IMR-90 (cell line): ENCODE results near the gene PPP1R1C. TPM values are rescaled to one million over a fixed set of nuclear protein-coding genes. Genes with fewer than 3 reads are reported as not detected.
A peak's percentile ranks its signal among the peaks of the same experiment; 100 is the strongest.

Experiments used
- ATAC-seq: fragments of 200-7000 bp; cut with Tn5 transposase; 2 replicates; pipeline ENCODE4 v1.9.1; 2020; ENCODE audit warnings: low read depth, mild to moderate bottlenecking, moderate library complexity
- BruUV-seq: library from RNA; stranded (reverse); fragments of 400-500 nt; replicated peaks from 2 replicates; lab custom pipeline; 2021; lab: Mats Ljungman, UMichigan
- CTCF ChIA-PET: fragments of 300-600 bp; formaldehyde crosslinking; extraction: SDS; loops from one replicate; lab custom pipeline; 2021; ENCODE audit warnings: antibody characterized with exemption; lab: Yijun Ruan, JAX
- POLR2A ChIA-PET: fragments of 300-600 bp; sonication (Branson Sonifier 250); formaldehyde crosslinking; loops from one replicate; lab custom pipeline; 2022; ENCODE audit warnings: antibody characterized with exemption; ENCODE audit not compliant: unreplicated experiment; lab: Charles Lee
- DNase-seq: peaks from one replicate; pipeline ENCODE4 v3.0.0; 2013
- H2AFZ ChIP-seq: replicated peaks from 2 replicates; pipeline ENCODE3; 2013; ENCODE audit warnings: low read length, mild to moderate bottlenecking; ENCODE audit not compliant: poor library complexity
- H2AK5ac ChIP-seq: 2 replicates; pipeline ENCODE4 v1.6.1; 2013; ENCODE audit warnings: low read depth, low read length, inconsistent platforms
- H2AK9ac ChIP-seq: replicated peaks from 2 replicates; pipeline ENCODE3; 2013; ENCODE audit warnings: mild to moderate bottlenecking, low read depth, low read length, moderate library complexity; ENCODE audit not compliant: poor library complexity
- H2BK120ac ChIP-seq: 2 replicates; pipeline ENCODE4 v1.6.1; 2013; ENCODE audit warnings: low read depth, low read length, inconsistent platforms
- H2BK15ac ChIP-seq: 3 replicates; pipeline ENCODE4 v1.6.1; 2013; ENCODE audit warnings: low read depth, low read length, inconsistent platforms
- H2BK20ac ChIP-seq: 2 replicates; pipeline ENCODE4 v1.6.1; 2013; ENCODE audit warnings: low read depth, mild to moderate bottlenecking, inconsistent platforms, low read length, moderate library complexity
- H2BK5ac ChIP-seq: 2 replicates; pipeline ENCODE4 v1.6.1; 2013; ENCODE audit warnings: mild to moderate bottlenecking, low read depth, low read length, inconsistent platforms; ENCODE audit not compliant: poor library complexity, severe bottlenecking
- H3K14ac ChIP-seq: replicated peaks from 2 replicates; pipeline ENCODE4 v1.6.1; 2013; ENCODE audit warnings: low read depth, low read length, inconsistent platforms
- H3K18ac ChIP-seq: 2 replicates; pipeline ENCODE4 v1.6.1; 2013; ENCODE audit warnings: low read depth, low read length, control low read depth
- H3K23ac ChIP-seq: 2 replicates; pipeline ENCODE4 v1.6.1; 2013; ENCODE audit warnings: low read depth, low read length, inconsistent platforms
- H3K27ac ChIP-seq: 2 replicates; pipeline ENCODE4 v1.5.1; 2013; ENCODE audit warnings: mild to moderate bottlenecking, control low read depth, low read length; ENCODE audit not compliant: insufficient read depth
- H3K27me3 ChIP-seq: 2 replicates; pipeline ENCODE4 v1.6.1; 2013; ENCODE audit warnings: low read length; ENCODE audit not compliant: control insufficient read depth, insufficient read depth
- H3K36me3 ChIP-seq: 2 replicates; pipeline ENCODE4 v1.6.1; 2013; ENCODE audit warnings: low read length, mixed read lengths; ENCODE audit not compliant: control insufficient read depth, insufficient read depth
- H3K4ac ChIP-seq: 2 replicates; pipeline ENCODE4 v1.6.1; 2013; ENCODE audit warnings: low read depth, low read length, inconsistent platforms
- H3K4me1 ChIP-seq: 2 replicates; pipeline ENCODE4 v1.6.1; 2013; ENCODE audit warnings: low read length, mixed read lengths; ENCODE audit not compliant: control insufficient read depth, insufficient read depth
- H3K4me2 ChIP-seq: 2 replicates; pipeline ENCODE4 v1.6.1; 2013; ENCODE audit warnings: low read depth, mild to moderate bottlenecking, control low read depth, low read length, moderate library complexity
- H3K4me3 ChIP-seq: 2 replicates; pipeline ENCODE4 v1.5.1; 2013; ENCODE audit warnings: low read depth, mild to moderate bottlenecking, control low read depth, low read length, moderate library complexity; ENCODE audit not compliant: insufficient read depth
- H3K56ac ChIP-seq: 2 replicates; pipeline ENCODE4 v1.6.1; 2013; ENCODE audit warnings: low read length, inconsistent platforms; ENCODE audit not compliant: insufficient read depth; ENCODE audit errors: extremely low read depth
- H3K79me1 ChIP-seq, 2 experiments: 2 replicates each; pipeline ENCODE4 v1.6.1; 2013; ENCODE audit warnings: low read length in 2 of 2, inconsistent platforms in 1 of 2, low read depth in 1 of 2
- H3K9ac ChIP-seq: 2 replicates; pipeline ENCODE4 v1.6.1; 2013; ENCODE audit warnings: low read depth, low read length, control low read depth
- H3K9me1 ChIP-seq: 2 replicates; pipeline ENCODE4 v1.6.1; 2013; ENCODE audit warnings: low read length, inconsistent platforms; ENCODE audit not compliant: insufficient read depth
- H3K9me3 ChIP-seq: 2 replicates; pipeline ENCODE4 v1.6.1; 2013; ENCODE audit warnings: low read length; ENCODE audit not compliant: control insufficient read depth, insufficient read depth
- H4K20me1 ChIP-seq: 2 replicates; pipeline ENCODE4 v1.6.1; 2013; ENCODE audit warnings: low read length, inconsistent platforms; ENCODE audit not compliant: insufficient read depth
- H4K5ac ChIP-seq: 2 replicates; pipeline ENCODE4 v1.6.1; 2013; ENCODE audit warnings: mild to moderate bottlenecking, low read depth, low read length, control low read depth
- H4K8ac ChIP-seq, 2 experiments: 2 replicates each; pipeline ENCODE4 v1.6.1; 2013; ENCODE audit warnings: low read depth in 2 of 2, low read length in 2 of 2, control low read depth in 1 of 2, inconsistent platforms in 1 of 2
- H4K91ac ChIP-seq: 2 replicates; pipeline ENCODE4 v1.6.1; 2013; ENCODE audit warnings: low read depth, low read length, inconsistent platforms; ENCODE audit not compliant: insufficient read depth
- FOS ChIP-seq: fragments of 150-350 bp; IDR thresholded peaks from 2 replicates; pipeline ENCODE4 v1.6.1; 2016; ENCODE audit warnings: low read depth, low read length
- MAZ ChIP-seq: IDR thresholded peaks from 2 replicates; pipeline ENCODE4 v1.6.1; 2012; ENCODE audit warnings: low read depth, mild to moderate bottlenecking, low read length, improper control_type of control experiment, moderate library complexity, borderline replicate concordance
- MXI1 ChIP-seq: IDR thresholded peaks from 2 replicates; pipeline ENCODE4 v1.6.1; 2012; ENCODE audit warnings: low read depth, mild to moderate bottlenecking, low read length, moderate library complexity, borderline replicate concordance
- WGBS, 2 experiments: methylation state at CpG; one replicate each; pipeline versions ENCODE4 v1.1.5 to v1.1.7; 2013; ENCODE audit warnings: missing lambda C conversion rate in 2 of 2; ENCODE audit not compliant: insufficient read length in 1 of 2; ENCODE audit errors: extremely low coverage in 2 of 2; 5-methylcytosine and 5-hydroxymethylcytosine counted together
- dilution Hi-C: fragments of 300-500 bp; cut with HindIII; formaldehyde crosslinking; loops from one replicate; pipeline ENCODE4 v1.14.3; 2018; ENCODE audit warnings: low sequenced_read_pairs; ENCODE audit not compliant: unreplicated experiment
- in situ Hi-C: fragments of 300-500 bp; cut with MboI; formaldehyde crosslinking; loops from 3 replicates; pipeline ENCODE4 v1.14.3; 2019; ENCODE audit warnings: low sequenced_read_pairs, inconsistent platforms, mixed read lengths
- intact Hi-C: fragments of 100-400 bp; cut with micrococcal nuclease; formaldehyde crosslinking; loops from 2 replicates; pipeline ENCODE4 v1.10.0; 2022
- polyA plus RNA-seq, 3 experiments: library from polyadenylated mRNA; depleted of rRNA; stranded (reverse); fragments of >200 nt; gene quantifications; 2 replicates each; pipeline ENCODE4 v1.2.3, GENCODE V29; 2012; ENCODE audit warnings: low replicate concordance in 1 of 3
- total RNA-seq: library from RNA; depleted of rRNA; stranded (reverse); fragments of >200 nt; gene quantifications from 2 replicates; pipeline ENCODE4 v1.2.3, GENCODE V29; 2012

The PPP1R1C gene
- total and polyA plus RNA-seq, 2 of the 4 experiments (the other 2 are of a cell fraction), result 0.10 to 0.36 TPM

GRCh38 chr2:182133195-182133891, 147.7 kb downstream of the PPP1R1C start:
- peak; percentile 64 for DNase-seq
- H3K9ac ChIP-seq, result no peak overlapping the region
- no CpG with 5 or more reads among the region's 1 CpG for WGBS, 2 experiments
- H3K4me2 ChIP-seq, result peak overlapping the region; percentile 37; the same call in 1 of the 2 replicates
- H3K79me1 ChIP-seq, result no peaks in the 10 kb centered on the region
- no peak overlapping the region for H3K4ac ChIP-seq
- H2BK20ac ChIP-seq, result no peak overlapping the region
- no peak overlapping the region for H2BK5ac ChIP-seq
- H3K56ac ChIP-seq, result no peak overlapping the region
- TF ChIP-seq MXI1, result no peak
- TF ChIP-seq FOS, result peak; percentile 36; the same call in 1 of the 2 replicates
- no peak for TF ChIP-seq MAZ
- peaks cover 10% of the 10 kb centered on the region for H3K4me1 ChIP-seq
- no peak overlapping the region for H4K8ac ChIP-seq
- no peaks in the 10 kb centered on the region for H3K36me3 ChIP-seq
- no peak overlapping the region for H3K23ac ChIP-seq
- CTCF ChIA-PET, result interaction anchor here (0.6 to 1.0 kb wide), 2 partner anchors 392 to 395 kb away, joined by 3 read pairs; no protein-coding TSS in a partner anchor
- H3K9me3 ChIP-seq, result no peaks in the 10 kb centered on the region
- ATAC-seq, result peak; percentile 54
- H4K20me1 ChIP-seq, result no peaks in the 10 kb centered on the region
- H3K27me3 ChIP-seq, result no peaks in the 10 kb centered on the region
- dilution Hi-C loops, result no loop called here
- no peak overlapping the region for H2AK5ac ChIP-seq
- no TSS peak for BruUV-seq
- intact Hi-C loops, result loop anchor here (5.0 to 10.0 kb wide), 3 partner anchors 669 to 1151 kb away; partner anchors contain the start of gene UBE2E3
- no peak overlapping the region for H2AK9ac ChIP-seq
- H3K18ac ChIP-seq, result no peak overlapping the region
- no peak overlapping the region for H2AFZ ChIP-seq
- H2BK15ac ChIP-seq, result no peak overlapping the region
- no peak overlapping the region for H4K91ac ChIP-seq
- no peak overlapping the region for H2BK120ac ChIP-seq
- no peak overlapping the region for H3K27ac ChIP-seq
- no peak overlapping the region for H3K14ac ChIP-seq
- no peak overlapping the region for H4K5ac ChIP-seq
- 0 out of 2 replicates have a peak, but pooled peaks cover 3% of the 10 kb centered on the region for H3K9me1 ChIP-seq
- H3K4me3 ChIP-seq, result no peak overlapping the region
- in situ Hi-C loops, result loop anchor here (25.0 kb wide), 1 partner anchor 546 kb away; no protein-coding TSS in a partner anchor
- POLR2A ChIA-PET, result no interaction called here
